Effector CD4-positive, alpha-beta T cell (primary cell): ENCODE results near the gene HDAC2.

Source experiments
- DNase-seq: peaks from one replicate; pipeline ENCODE4 v3.0.0-alpha.2; 2020

Gene HDAC2

GRCh38 chr6:113907102-113907815 lies 63.7 kb downstream of the HDAC2 start:
- no peak for DNase-seq

DNA sequence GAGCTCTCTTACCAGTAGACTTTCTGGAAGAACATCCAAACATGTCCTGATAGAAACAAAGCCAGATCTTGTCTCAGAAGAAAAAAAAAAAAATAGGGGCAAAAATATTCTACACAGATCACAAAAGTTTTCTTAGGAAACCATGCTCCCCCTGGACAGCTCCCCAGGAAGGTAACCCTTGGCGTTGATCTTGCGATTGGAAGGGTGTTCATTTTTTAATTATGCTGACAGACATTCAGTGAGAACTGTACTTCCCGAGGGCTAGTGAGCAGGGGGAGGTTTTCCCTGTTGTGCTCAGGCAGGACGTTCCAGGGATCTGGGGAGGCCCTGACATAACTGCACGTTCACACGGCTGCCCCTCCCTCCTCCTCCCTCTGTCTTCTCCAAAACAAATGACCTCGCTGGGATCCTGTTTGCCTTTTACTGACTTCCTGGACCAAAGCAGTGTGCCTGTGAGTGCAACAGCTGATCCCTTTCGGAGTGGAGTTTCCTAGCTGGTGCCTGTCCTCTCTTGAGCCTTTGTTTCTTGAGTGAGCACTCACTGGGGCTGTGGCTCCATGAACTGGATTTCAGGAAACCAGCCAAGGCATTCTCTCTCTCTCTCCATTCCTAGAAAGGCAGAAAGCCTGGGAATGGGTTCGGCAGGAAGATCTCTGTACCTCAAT lies 67.2 kb downstream of the HDAC2 start:
- DNase-seq, result no peak

- DNase-seq, result no peak
Measured at GRCh38 chr6:113901482-113901881, 69.5 kb downstream of the HDAC2 start.

GRCh38 chr6:113894712-113895674 lies 76.0 kb downstream of the HDAC2 start:
- DNase-seq, result no peak

DNA sequence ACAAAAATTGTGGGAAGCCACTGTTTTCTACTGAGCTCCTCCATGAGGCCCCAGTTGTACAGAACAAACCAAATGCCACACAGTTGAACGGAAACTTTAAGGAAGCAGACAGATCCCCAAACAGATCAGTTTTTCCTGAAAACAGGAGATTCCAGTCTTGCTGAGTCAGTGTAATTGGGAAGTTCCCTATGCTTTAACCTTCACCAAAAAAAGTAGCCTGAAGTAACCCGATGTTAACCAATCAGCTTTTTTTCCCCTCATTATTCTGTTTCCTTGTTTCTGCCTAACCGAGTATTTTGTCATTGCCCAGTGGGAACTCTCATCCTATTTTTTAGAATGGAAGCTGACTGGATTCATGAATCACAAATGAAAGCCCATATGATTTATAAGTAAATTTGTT lies 77.1 kb downstream of the HDAC2 start:
- no peak for DNase-seq

- no peak for DNase-seq
Measured at GRCh38 chr6:113893451-113893850, 77.5 kb downstream of the HDAC2 start.

GRCh38 chr6:113888956-113889630 lies 81.9 kb downstream of the HDAC2 start:
- no peak for DNase-seq

DNA sequence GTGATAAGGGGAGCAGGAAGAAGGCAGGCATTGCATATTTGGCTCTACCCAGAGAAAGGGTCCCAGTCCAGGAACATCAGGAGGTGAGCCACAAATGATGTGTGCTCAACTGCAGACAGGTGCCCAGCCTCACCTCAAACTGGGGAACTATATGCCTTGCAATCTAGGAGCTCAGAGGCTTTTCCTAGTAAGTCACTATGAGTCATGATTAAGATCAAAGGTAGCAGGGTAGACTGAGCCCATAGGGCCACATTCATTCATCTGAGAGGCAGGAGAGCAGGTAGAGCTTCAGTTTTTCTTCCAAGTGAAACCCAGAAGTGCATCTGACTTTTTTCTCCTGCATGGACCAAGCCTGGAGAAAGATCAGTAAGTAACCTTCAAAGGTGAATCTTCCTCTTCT lies 82.5 kb downstream of the HDAC2 start:
- DNase-seq, result no peak

DNA sequence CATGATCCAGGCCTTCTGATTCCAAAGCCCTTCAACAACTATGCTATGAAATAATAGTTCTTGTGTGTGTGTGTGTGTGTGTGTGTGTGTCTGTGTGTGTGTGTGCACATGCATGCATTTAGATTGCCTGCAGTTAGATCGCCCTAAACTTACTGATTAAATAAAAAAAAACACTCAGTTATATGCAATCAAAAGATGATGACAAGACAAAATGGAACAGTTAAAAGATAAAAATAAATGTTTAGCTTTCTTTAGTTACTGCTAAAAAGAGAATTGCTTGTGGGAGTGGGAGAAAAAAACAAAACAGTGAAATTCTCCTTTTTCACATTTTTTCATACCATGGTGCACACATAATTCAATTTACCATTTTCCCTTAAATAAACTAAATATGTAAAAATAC lies 84.4 kb downstream of the HDAC2 start:
- DNase-seq, result no peak

DNA sequence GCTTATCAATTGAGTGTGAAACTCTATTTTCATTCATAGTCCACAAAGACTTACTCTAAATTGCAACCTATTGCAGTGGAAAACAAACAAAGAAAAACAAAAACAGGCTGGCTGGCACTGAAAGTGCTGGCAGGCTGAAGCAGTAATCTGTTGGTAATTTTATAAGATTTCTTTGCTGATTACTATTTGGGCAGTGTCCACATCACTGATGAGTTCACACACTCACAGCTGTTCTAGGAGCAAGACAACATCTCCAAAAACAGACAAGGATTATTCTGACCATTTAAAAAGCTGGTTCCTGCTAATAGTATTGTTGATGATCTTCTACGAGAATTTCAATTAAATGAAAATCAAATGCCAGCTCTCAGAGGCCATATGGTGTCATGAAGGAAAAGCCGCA lies 86.9 kb downstream of the HDAC2 start:
- DNase-seq, result no peak
